Activated gamma-delta T cell (primary cell): Measurements from ENCODE around the gene NDST1.

ENCODE experiments used
- DNase-seq: peaks from one replicate; lab custom pipeline; 2025; lab: John Stamatoyannopoulos, UW

The NDST1 gene

GRCh38 chr5:150523472-150524350 lies 15.8 kb downstream of the NDST1 start:
- DNase-seq, result no peak

DNA sequence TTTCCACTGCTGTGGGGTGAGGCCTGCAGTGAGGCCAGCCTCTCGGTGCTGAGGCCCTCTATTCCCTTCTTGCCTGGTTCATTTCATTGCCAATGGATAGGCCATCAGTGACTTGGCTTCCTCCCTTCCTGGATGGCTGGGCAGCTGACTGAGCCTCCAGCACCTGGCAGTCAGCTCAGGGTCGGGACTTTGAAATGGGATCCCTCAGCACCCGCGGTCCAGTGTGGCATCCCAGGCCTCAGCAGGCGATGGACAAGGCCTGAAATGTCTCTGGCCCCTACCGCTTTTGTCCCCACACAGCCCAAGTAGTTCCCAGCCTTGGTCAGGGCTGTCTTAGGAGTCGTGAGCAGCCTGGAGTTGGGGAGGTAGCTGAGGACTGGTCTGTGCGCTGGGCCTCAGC lies 17.2 kb downstream of the NDST1 start:
- DNase-seq, result no peak

GRCh38 chr5:150525781-150526180 lies 17.9 kb downstream of the NDST1 start:
- no peak for DNase-seq

- DNase-seq, result no peak
These were observed 19.1 kb downstream of the NDST1 start for GRCh38 chr5:150527038-150527437.

- no peak for DNase-seq
These were observed 19.9 kb downstream of the NDST1 start for GRCh38 chr5:150527808-150528207.

- no peak for DNase-seq
These were observed 21.1 kb downstream of the NDST1 start for GRCh38 chr5:150528924-150529546.

DNA sequence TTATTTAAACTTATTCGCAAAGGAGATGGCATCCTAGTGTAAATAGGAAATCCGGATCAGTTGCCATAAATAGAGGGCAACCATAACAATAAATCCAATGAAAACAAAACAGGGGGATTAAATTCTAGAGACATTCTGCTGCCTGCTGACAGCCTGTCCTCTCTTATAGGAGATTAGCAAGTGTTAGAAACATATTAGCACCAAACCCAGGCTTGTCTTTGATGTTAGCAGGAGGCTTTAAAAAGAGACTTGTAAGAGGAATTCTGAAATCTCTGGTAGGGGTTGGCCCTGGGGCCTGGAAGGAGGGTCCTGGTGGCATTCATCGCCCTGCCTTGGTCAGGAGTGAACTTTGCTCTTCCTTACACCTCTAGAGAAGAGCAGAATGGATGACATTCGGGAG lies 21.6 kb downstream of the NDST1 start:
- no peak for DNase-seq

DNA sequence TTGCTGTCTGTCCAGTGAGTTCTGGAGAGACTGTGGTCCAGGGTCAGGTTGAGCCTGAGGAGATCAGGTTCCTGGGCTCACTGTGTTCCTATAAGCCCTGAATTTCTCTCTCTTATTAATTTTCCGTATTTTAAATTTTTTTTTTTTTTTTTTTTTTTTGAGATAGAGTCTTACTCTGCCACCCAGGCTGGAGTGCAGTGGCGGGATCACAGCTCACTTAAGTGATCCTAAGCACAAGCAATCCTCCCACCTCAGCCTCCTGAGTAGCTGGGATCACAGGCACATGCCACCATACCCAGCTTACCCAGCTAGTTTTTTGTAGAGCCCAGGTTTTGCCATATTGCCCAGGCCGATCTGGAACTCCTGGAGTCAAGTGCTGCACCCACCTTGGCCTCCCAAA lies 22.5 kb downstream of the NDST1 start:
- no peak for DNase-seq

- DNase-seq, result no peak
These were observed 23.1 kb downstream of the NDST1 start for GRCh38 chr5:150530951-150531588.

DNA sequence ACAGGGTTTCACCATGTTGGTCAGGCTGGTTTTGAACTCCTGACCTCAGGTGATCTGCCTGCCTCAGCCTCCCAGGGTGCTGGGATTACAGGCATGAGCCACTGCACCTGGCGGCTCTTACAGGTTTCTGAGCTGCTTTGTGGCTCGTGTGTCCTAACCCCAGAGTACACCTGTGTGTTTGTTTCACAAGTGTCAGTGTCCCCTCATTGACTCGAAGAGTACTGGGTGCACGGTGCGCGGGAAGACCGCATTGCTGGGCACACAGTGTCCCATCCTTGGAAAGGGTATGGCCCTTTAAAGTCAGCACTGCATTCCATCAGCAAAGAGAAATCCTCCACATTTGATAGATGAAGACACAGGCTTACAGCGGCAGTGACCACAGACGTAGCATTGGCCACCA lies 23.8 kb downstream of the NDST1 start:
- DNase-seq, result no peak

DNA sequence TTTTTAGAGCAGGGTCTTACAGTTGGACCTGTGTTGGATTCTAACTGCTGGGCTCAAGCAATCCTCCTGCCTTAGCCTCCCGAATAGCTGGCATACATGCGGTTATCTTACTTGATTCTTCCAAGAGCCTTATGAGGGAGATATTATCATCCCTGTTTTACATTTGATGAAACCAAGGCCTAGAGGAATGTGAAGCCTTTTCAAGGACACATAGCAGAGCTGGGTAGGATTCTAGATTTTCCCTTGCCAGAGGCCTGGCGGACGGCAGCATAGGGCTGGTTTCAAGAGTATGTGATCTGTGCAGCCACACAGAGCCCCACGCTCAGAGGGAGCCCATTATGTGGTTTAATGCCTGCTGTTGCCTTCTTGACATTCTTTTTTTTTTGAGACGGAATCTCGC lies 24.2 kb downstream of the NDST1 start:
- DNase-seq, result no peak

- DNase-seq, result no peak
These were observed 25.1 kb downstream of the NDST1 start for GRCh38 chr5:150532996-150533395.

DNA sequence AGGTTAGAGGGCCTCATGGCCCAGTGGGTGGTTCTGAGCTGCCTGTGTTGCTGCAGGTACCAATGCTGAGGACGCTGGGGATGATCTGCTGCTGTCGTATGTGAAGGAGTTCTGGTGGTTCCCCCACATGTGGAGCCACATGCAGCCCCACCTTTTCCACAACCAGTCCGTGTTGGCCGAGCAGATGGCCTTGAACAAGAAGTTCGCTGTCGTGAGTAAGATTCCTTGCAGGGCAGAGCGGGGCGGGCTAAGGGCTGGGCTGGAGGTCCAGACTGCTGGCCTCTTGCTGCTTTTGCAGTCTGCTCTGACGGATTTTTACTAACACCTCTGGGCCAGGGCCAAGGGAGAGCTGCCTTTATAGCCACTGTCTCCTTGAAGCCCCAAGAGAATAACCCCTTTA lies 26.9 kb downstream of the NDST1 start:
- no peak for DNase-seq

DNA sequence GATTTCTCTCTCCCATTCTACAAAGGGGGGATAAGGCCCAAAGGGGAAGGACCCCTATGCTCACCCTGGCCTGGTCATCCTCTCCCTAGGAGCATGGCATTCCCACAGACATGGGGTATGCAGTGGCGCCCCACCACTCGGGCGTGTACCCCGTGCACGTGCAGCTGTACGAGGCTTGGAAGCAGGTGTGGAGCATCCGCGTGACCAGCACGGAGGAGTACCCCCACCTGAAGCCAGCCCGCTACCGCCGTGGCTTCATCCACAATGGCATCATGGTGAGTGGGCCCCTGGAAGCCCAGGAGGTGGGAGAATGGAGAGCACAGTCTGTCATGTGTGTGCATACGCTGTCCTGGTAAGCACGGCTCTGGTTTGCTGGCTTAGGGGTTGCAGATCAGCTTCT lies 27.7 kb downstream of the NDST1 start:
- DNase-seq, result no peak

- DNase-seq, result no peak
These were observed 30.3 kb downstream of the NDST1 start for GRCh38 chr5:150538007-150538917.

- DNase-seq, result no peak
These were observed 31.3 kb downstream of the NDST1 start for GRCh38 chr5:150539206-150539605.

GRCh38 chr5:150540042-150540441 lies 32.1 kb downstream of the NDST1 start:
- DNase-seq, result no peak

DNA sequence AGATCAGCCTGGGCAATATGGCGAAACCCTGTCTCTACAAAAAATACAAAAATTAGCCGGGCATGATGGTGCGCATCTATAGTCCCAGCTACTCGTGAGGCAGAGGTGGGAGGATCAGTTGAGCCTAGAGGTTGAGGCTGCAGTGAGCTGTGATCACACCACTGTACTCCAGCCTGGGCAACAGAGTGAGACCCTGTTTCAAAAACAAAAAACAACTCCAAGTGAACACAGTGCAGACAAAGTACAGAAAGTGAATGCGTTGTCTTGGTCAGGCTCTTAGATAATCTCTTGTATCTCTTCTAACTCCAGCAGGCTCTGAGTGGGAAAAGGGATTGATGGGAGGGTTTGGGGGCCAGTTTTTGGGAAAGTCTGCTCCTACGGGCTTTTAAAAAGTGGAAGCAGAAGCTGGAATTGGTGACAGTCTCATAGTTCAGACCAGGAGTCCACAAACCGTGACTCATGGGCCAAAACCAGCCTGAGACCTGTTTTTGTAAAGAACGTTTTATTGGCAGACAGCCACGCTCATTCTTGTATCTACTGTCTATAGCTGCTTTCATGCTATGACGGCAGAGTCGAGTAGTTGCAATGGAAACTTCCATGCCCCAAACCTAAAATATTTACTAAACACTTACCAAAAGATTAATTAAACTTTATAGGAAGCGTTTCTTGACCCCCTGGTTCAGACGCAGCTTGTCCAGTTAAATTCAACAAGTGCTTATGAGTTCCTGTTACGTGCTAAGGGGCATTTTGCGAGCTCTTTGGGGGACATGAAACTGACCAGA lies 32.9 kb downstream of the NDST1 start:
- DNase-seq, result no peak

GRCh38 chr5:150541397-150541675 lies 33.4 kb downstream of the NDST1 start:
- DNase-seq, result no peak

DNA sequence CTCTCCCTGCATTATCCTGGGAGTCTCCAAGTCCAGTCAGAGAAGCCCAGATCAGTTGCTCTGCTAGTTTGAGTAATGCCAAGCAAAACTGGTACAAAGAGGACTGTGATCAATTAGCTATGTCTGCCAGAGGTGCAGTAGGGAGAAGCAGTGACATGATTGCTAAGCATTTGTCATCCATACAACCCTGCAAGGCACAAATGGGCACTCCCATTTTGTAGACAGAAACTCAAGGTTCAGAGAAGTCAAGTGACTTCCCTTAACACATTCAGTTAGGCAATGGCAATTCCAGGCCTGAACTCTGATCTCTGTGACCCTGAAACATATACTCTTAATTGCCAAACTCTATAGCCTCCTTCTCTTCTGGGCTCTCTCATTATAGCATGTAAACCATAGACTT lies 34.0 kb downstream of the NDST1 start:
- no peak for DNase-seq

- DNase-seq, result no peak
These were observed 35.1 kb downstream of the NDST1 start for GRCh38 chr5:150542933-150543445.
